GM19193 (cell line): ENCODE measurements around the gene DUSP28.

Experiments used
- POLR2A ChIP-seq: IDR thresholded peaks from 4 replicates; pipeline ENCODE4 v1.6.1; 2011; ENCODE audit not compliant: insufficient read depth, insufficient read length; ENCODE audit errors: extremely low read depth

DUSP28 gene

GRCh38 chr2:240564561-240565332 is 4.6 kb downstream of the DUSP28 start:
- no peak for TF ChIP-seq POLR2A

DNA sequence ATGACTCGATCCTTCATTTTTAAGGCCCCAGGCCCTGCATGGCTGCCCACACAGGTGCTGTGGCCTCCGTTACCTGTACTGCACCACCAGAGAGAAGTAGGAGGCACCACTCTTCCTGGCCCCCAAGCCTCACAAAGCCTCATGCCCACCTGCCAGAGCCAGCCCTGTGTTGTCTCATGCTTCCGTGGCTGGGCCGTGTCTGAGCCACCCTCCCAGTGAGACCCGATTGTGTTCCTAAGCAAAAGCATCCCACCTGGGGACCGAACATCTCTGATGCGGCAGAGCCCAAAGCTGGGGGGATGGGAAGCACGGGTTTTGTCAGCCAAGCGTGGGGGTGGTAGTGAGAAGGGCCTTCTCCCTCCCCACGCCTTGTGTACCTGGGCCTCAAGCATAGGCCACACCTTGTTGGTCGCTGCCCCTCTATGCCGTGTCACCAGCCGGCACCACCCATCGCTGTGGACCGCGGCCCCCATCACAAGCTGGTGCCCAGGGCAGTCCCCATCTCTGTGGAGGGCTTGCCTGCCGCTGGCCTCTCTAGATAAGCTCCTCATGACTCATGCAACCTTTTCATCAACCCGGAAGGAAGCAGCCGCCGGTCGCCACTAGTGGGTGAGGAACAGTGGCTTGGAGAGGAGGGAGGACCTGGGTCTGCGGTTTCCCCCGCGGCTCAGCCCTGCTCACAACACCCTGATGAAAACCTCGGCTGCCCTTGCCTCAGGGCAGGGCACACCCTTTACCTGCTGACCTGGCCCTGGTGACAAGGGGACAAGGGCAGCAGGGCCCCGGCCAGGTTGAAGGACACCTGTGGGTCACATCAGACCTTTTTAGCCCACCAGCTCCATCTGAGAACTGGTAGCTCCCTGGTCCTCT is 5.4 kb downstream of the DUSP28 start:
- peak; percentile 71 for TF ChIP-seq POLR2A

- TF ChIP-seq POLR2A: peak; percentile 41
Measured at GRCh38 chr2:240566203-240567136, 6.3 kb downstream of the DUSP28 start.

GRCh38 chr2:240567137-240567871 is 7.1 kb downstream of the DUSP28 start:
- TF ChIP-seq POLR2A: no peak

- no peak for TF ChIP-seq POLR2A
Measured at GRCh38 chr2:240567872-240568677, 7.9 kb downstream of the DUSP28 start, which contains the start of gene RNPEPL1. Gene RNPEPL1, plus strand, starts transcription at chr2:240568484. Its CDS starts 103 bp downstream, at chr2:240568587.

- peak; percentile 39 for TF ChIP-seq POLR2A
Measured at GRCh38 chr2:240568678-240569522, 8.7 kb downstream of the DUSP28 start.

DNA sequence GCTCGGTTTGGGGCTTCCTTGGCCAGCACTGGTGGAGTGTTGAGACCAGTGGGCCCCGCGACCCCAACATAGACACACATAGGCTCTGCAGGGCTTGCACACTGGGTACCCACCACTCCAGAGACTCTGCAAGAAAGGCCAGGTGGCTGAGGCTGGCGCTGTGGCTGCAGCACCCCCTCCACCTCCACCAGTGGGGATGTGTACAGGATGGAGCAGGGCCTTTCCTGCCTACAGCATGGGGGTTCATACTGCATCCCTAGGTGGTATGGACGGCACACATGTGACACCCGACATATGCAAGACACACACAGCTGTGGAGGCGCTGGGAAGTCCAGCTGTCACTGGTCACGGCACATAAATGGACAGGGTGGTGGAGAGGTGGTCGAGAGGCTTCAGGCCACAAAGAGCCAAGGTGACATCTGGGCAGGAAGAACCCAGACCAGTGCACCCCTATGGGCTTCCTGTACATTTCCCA is 9.4 kb downstream of the DUSP28 start:
- TF ChIP-seq POLR2A: no peak

DNA sequence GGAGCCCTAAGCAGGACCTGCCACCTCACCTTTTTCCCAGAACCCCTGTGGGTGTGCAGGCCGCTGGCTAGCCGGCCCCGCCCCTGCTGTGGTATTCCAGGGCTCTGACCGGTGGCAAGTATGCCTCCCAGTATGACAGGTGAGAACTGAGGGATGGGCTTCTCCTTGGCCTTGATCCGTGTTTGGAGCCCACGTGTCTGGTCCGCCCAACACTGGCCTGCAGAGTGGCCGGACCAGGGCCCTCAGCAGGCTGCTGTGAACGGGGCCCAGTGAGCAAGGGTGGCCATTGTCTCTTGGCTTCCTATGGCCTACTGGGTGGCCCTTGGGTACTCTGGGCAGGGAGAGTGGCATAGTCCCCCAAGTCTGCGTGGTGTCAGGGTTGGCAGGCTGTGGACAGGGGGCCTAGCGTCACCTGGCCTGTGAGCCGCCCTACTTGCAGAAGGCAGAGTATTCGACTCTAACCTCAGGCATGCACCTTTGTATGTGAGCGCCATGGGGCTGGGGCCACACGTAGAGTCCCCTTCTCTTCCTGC is 9.9 kb downstream of the DUSP28 start:
- no peak for TF ChIP-seq POLR2A

- no peak for TF ChIP-seq POLR2A
Measured at GRCh38 chr2:240570531-240571313, 10.6 kb downstream of the DUSP28 start.

DNA sequence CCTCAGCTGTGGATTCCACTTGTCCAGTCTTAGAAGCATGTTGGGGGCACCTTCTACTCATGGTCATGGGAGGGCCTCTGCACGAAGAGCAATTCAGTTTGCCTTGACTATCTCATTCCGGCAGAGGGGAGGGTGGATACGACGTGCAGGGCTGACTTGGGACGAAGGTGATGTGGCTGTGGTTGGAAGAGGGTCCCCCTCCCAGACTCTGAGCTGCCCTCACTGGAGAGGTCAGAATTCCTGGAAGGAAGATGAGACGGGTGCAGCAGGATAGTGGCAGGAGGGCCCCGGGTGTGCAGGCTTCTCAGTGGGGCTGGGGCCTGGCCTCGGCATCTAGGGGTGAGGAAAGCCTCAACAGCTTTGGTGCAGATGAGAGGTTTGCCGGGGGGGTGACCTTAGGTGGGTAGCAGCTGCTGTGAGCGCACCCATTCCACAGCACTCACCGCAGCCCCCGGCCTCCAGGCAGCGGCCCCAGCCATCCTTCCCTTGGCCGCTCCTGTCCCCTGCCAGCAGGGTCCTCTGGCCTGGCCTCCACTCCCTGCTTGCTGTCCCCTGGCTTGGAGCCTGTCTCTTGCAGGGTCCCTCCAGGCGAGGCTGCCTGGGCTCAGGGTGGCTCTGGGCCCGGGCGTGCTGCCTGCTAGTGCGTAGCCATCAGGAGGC is 11.3 kb downstream of the DUSP28 start:
- TF ChIP-seq POLR2A: no peak
